ENCODE results near the gene MITF. TPM values are rescaled to one million over a fixed set of nuclear protein-coding genes. Genes with fewer than 3 reads are reported as not detected.

MITF gene
- polyA plus RNA-seq, 1 of the 3 experiments (the other 2 are of a cell fraction), result 1.7 TPM

- no peaks in the 10 kb centered on the region for H3F3A ChIP-seq (replicated peaks; ENCODE audit: insufficient read depth)
- no peaks in the 10 kb centered on the region for H3K27me3 ChIP-seq (ENCODE audit: insufficient read depth)
- ChIA-PET POLR2A (no interaction called here), CTCF (no interaction called here)
- H3K4me3 ChIP-seq (ENCODE audit: low read depth in 2 of 2, low read length in 1 of 2), result no peak overlapping the region
- H3K4me1 ChIP-seq (ENCODE audit: control insufficient read depth in 1 of 2, insufficient read depth in 2 of 2, low read depth in 1 of 2, low read length in 1 of 2), result peaks cover 0 to 2% of the 10 kb centered on the region in 2 experiments; a peak in 2 of 4 replicates
- H3K9ac ChIP-seq, result no peak overlapping the region
- 89% methylated on average over 2 of the region's 2 CpGs for WGBS (ENCODE audit: low lambda C conversion rate)
- no peak for TF ChIP-seq MAX (IDR thresholded peaks at IDR 0.05; ENCODE audit: low read depth)
- no peak for TF ChIP-seq EZH2phosphoT487 (IDR thresholded peaks at IDR 0.05; ENCODE audit: borderline replicate concordance, low read depth)
- TF ChIP-seq RFX5 (IDR thresholded peaks at IDR 0.05; ENCODE audit: low read length), result no peak
- TF ChIP-seq, protein P1, sequence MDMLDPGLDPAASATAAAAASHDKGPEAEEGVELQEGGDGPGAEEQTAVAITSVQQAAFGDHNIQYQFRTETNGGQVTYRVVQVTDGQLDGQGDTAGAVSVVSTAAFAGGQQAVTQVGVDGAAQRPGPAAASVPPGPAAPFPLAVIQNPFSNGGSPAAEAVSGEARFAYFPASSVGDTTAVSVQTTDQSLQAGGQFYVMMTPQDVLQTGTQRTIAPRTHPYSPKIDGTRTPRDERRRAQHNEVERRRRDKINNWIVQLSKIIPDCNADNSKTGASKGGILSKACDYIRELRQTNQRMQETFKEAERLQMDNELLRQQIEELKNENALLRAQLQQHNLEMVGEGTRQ (IDR thresholded peaks at IDR 0.05; ENCODE audit: borderline replicate concordance, low read depth, low read length), result no peak
- TF ChIP-seq GABPA (IDR thresholded peaks at IDR 0.05; ENCODE audit: low read depth), result no peak
- TF ChIP-seq NRF1 (IDR thresholded peaks at IDR 0.05; ENCODE audit: low read depth, low read length), result no peak
- no peak for TF ChIP-seq SIN3A (IDR thresholded peaks at IDR 0.05; ENCODE audit: borderline replicate concordance, low read depth, low read length)
- TF ChIP-seq POLR2AphosphoS5 (IDR thresholded peaks at IDR 0.05; ENCODE audit: low read depth, low read length), result no peak
- no peak for TF ChIP-seq RCOR1 (IDR thresholded peaks at IDR 0.05; ENCODE audit: low read length)
- TF ChIP-seq FOXM1 (IDR thresholded peaks at IDR 0.05; ENCODE audit: low read depth), result no peak
- no peak for TF ChIP-seq MXI1 (IDR thresholded peaks at IDR 0.05; ENCODE audit: low read depth, low read length)
- TF ChIP-seq TAF1 (IDR thresholded peaks at IDR 0.05; ENCODE audit: borderline replicate concordance, low read depth, low read length), result no peak
- no peak for TF ChIP-seq RXRA (IDR thresholded peaks at IDR 0.05; ENCODE audit: borderline replicate concordance, low read depth)
- TF ChIP-seq, protein P2, sequence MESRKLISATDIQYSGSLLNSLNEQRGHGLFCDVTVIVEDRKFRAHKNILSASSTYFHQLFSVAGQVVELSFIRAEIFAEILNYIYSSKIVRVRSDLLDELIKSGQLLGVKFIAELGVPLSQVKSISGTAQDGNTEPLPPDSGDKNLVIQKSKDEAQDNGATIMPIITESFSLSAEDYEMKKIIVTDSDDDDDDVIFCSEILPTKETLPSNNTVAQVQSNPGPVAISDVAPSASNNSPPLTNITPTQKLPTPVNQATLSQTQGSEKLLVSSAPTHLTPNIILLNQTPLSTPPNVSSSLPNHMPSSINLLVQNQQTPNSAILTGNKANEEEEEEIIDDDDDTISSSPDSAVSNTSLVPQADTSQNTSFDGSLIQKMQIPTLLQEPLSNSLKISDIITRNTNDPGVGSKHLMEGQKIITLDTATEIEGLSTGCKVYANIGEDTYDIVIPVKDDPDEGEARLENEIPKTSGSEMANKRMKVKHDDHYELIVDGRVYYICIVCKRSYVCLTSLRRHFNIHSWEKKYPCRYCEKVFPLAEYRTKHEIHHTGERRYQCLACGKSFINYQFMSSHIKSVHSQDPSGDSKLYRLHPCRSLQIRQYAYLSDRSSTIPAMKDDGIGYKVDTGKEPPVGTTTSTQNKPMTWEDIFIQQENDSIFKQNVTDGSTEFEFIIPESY (IDR thresholded peaks at IDR 0.05; ENCODE audit: borderline replicate concordance, low read depth), result no peak
- no peak for TF ChIP-seq YY1 (IDR thresholded peaks at IDR 0.05; ENCODE audit: low read depth)
- no peak for TF ChIP-seq TEAD4 (IDR thresholded peaks at IDR 0.05; ENCODE audit: borderline replicate concordance, insufficient read depth)
- no peaks in the 10 kb centered on the region for H3K9me2 ChIP-seq
- H3K36me3 ChIP-seq (replicated peaks in 1 of 2; ENCODE audit: control insufficient read depth in 1 of 2, insufficient read depth in 2 of 2, low read length in 1 of 2), result no peaks in the 10 kb centered on the region
- no peak overlapping the region for H2AFZ ChIP-seq (ENCODE audit: low read depth)
- H3K27ac ChIP-seq (ENCODE audit: low read depth in 2 of 2, low read length in 1 of 2), result no peak overlapping the region
- no peaks in the 10 kb centered on the region for H4K20me1 ChIP-seq (ENCODE audit: insufficient read depth)
- no peak overlapping the region for H3K4me2 ChIP-seq
- H3K79me2 ChIP-seq (ENCODE audit: insufficient read depth), result no peaks in the 10 kb centered on the region
- no peaks in the 10 kb centered on the region for H3K9me3 ChIP-seq
- no peak for DNase-seq
Measured at GRCh38 chr3:69745505-69745904, 6.2 kb downstream of the MITF start.

DNA sequence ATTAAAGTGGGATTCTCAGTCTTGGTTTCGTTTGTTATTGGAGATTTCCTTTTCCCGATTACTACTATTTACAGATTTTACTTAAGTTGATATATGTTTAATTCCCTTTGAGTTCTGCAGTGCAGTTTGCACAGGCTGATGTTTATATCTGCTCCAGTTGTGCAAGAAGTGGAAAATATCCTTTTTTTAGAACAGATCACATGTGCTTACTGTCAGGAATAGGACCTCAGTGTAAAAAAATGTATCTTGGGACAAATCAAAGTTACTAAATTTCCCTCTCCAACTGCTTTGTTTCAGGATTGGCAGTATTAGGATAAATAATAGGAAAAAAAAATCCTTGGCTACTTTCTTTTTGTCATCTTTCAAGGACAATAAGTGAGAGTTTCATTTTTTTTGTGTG is 6.9 kb downstream of the MITF start:
- no peak for DNase-seq
- TF ChIP-seq REST (IDR thresholded peaks at IDR 0.05; ENCODE audit: low read depth, low read length), result no peak
- no peak for TF ChIP-seq TEAD4 (IDR thresholded peaks at IDR 0.05; ENCODE audit: borderline replicate concordance, insufficient read depth)
- TF ChIP-seq USF1 (IDR thresholded peaks at IDR 0.05; ENCODE audit: borderline replicate concordance, low read depth), result no peak
- no peak for TF ChIP-seq SIN3A (IDR thresholded peaks at IDR 0.05; ENCODE audit: borderline replicate concordance, low read depth, low read length)
- TF ChIP-seq YY1 (IDR thresholded peaks at IDR 0.05; ENCODE audit: low read depth), result no peak
- no peak for TF ChIP-seq RCOR1 (IDR thresholded peaks at IDR 0.05; ENCODE audit: low read length)
- no peak for TF ChIP-seq TAF1 (IDR thresholded peaks at IDR 0.05; ENCODE audit: borderline replicate concordance, low read depth, low read length)
- no peak for TF ChIP-seq JUND (IDR thresholded peaks at IDR 0.05)
- TF ChIP-seq POLR2AphosphoS5 (IDR thresholded peaks at IDR 0.05; ENCODE audit: low read depth, low read length), result no peak
- no peak for TF ChIP-seq MEF2A (IDR thresholded peaks at IDR 0.05; ENCODE audit: borderline replicate concordance, low read depth)
- TF ChIP-seq MXI1 (IDR thresholded peaks at IDR 0.05; ENCODE audit: low read depth, low read length), result no peak

More for the DNA sequence above, 6.9 kb downstream of the MITF start:
- Histone ChIP-seq H3K79me2 (ENCODE audit: insufficient read depth) (no peaks in the 10 kb centered on the region), H3K4me1 (ENCODE audit: control insufficient read depth in 1 of 2, insufficient read depth in 2 of 2, low read depth in 1 of 2, low read length in 1 of 2) (no peaks in the 10 kb centered on the region; a peak in 1 of 4 replicates), H4K20me1 (ENCODE audit: insufficient read depth) (no peaks in the 10 kb centered on the region), H3F3A (replicated peaks; ENCODE audit: insufficient read depth) (no peaks in the 10 kb centered on the region), H3K4me3 (ENCODE audit: low read depth in 2 of 2, low read length in 1 of 2) (no peak overlapping the region), H3K36me3 (replicated peaks in 1 of 2; ENCODE audit: control insufficient read depth in 1 of 2, insufficient read depth in 2 of 2, low read length in 1 of 2) (no peaks in the 10 kb centered on the region), H3K9me2 (no peaks in the 10 kb centered on the region), H2AFZ (ENCODE audit: low read depth) (no peak overlapping the region), H3K27ac (ENCODE audit: low read depth in 2 of 2, low read length in 1 of 2) (no peak overlapping the region), H3K9ac (no peak overlapping the region), H3K27me3 (ENCODE audit: insufficient read depth) (no peaks in the 10 kb centered on the region), H3K9me3 (no peaks in the 10 kb centered on the region), H3K4me2 (no peak overlapping the region)
- ChIA-PET CTCF (no interaction called here), POLR2A (no interaction called here)
- 85% methylated on average over 2 of the region's 2 CpGs for WGBS (ENCODE audit: low lambda C conversion rate)
